Hematopoietic multipotent progenitor cell (in vitro differentiated cells): Measurements from ENCODE around the gene PSMD13. TPM values are rescaled to one million over a fixed set of nuclear protein-coding genes. Genes with fewer than 3 reads are reported as not detected.
A peak's percentile ranks its signal among the peaks of the same experiment; 100 is the strongest.
"Not testable (repeated sequence)": the region's sequence is repeated elsewhere in the genome, so short reads cannot be mapped to it uniquely, and the experiment has no call there.

ENCODE experiments used
- DNase-seq, 3 donors: peaks; one replicate each; pipeline ENCODE4 v3.0.0-alpha.2; 2011 to 2015; ENCODE audit warnings: low read depth in 2 of 3, low spot score in 2 of 3
- total RNA-seq: library from RNA; depleted of rRNA; stranded (reverse); fragments of >200 nt; gene quantifications from one replicate; pipeline ENCODE4 v1.2.3, GENCODE V29; 2012

The PSMD13 gene
- 73.2 TPM for total RNA-seq

GRCh38 chr11:236774-237767 is at the start of gene PSMD13:
PSMD13 (plus strand) TSS chr11:236976; CDS start chr11:237050, 74 bp downstream.
- peak; percentile 10 to 89 (median 88) for DNase-seq

- not testable (repeated sequence) for DNase-seq
These were observed 47.5 kb upstream of the PSMD13 start for GRCh38 chr11:189200-189783.

GRCh38 chr11:189843-190311 is 46.9 kb upstream of the PSMD13 start:
- not testable (repeated sequence) for DNase-seq

GRCh38 chr11:190546-190945 is 46.2 kb upstream of the PSMD13 start:
- DNase-seq = not testable (repeated sequence)

- DNase-seq = not testable (repeated sequence)
These were observed 45.0 kb upstream of the PSMD13 start for GRCh38 chr11:191490-192478.

- DNase-seq = not testable (repeated sequence)
These were observed 44.1 kb upstream of the PSMD13 start, which contains the start of gene SCGB1C1 for GRCh38 chr11:192674-193128. SCGB1C1 (plus strand) TSS chr11:193078; CDS start chr11:193100, 22 bp downstream.

- DNase-seq = not testable (repeated sequence)
These were observed 43.3 kb upstream of the PSMD13 start for GRCh38 chr11:193481-193880.

- DNase-seq = no peak
These were observed 39.7 kb upstream of the PSMD13 start for GRCh38 chr11:196786-197731.

- DNase-seq = no peak
These were observed 39.0 kb upstream of the PSMD13 start for GRCh38 chr11:197741-198235.

GRCh38 chr11:198236-198806 is 38.5 kb upstream of the PSMD13 start:
- DNase-seq = no peak

GRCh38 chr11:199004-199581 is 37.7 kb upstream of the PSMD13 start:
- no peak for DNase-seq

- no peak for DNase-seq
These were observed 37.0 kb upstream of the PSMD13 start for GRCh38 chr11:199782-200181.

- DNase-seq = no peak
These were observed 36.4 kb upstream of the PSMD13 start for GRCh38 chr11:200224-201003.

GRCh38 chr11:201966-202365 is 34.8 kb upstream of the PSMD13 start:
- DNase-seq = peak in 2 of 3 donors; percentile 34 to 57

GRCh38 chr11:202490-202889 is 34.3 kb upstream of the PSMD13 start:
- DNase-seq = no peak

GRCh38 chr11:203056-203944 is 33.5 kb upstream of the PSMD13 start:
- no peak for DNase-seq
